Fibroblast of peridontal ligament (primary cell): ENCODE results near the gene GCNT2.
"Not testable (repeated sequence)": the region's sequence is repeated elsewhere in the genome, so short reads cannot be mapped to it uniquely, and the experiment has no call there.

Experiments
- DNase-seq: peaks from one replicate; pipeline ENCODE4 v3.0.0-alpha.2; 2010; ENCODE audit errors: extremely low read depth

The GCNT2 gene

DNA sequence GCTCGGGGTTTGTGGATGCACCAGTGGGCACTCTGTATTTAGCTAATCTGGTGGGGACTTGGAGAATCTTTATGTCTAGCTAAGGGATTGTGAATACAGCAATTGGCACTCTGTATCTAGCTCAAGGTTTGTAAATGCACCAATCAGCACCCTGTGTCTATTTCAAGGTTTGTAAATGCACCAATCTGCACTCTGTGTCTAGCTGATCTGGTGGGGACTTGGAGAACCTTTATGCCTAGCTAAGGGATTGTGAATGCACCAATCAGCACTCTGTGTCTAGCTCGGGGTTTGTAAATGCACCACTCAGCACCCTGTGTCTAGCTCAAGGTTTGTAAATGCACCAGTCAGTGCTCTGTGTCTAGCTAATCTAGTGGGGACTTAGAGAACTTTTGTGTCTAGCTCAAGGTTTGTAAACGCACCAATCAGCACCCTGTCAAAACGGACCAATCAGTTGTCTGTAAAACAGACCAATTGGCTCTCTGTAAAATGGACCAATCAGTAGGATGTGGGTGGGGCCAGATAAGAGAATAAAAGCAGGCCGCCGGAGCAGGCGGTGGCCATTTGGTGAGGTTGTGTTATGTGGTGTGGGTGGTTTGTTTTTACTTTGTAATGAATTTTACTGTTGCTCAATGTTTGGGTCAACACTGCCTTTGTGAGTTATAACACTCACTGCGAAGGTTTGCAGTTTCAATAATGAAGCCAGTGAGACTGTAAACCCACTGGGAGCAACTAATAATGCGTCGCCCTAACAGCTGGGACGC lies 139.5 kb downstream of the GCNT2 start:
- DNase-seq, result not testable (repeated sequence)

DNA sequence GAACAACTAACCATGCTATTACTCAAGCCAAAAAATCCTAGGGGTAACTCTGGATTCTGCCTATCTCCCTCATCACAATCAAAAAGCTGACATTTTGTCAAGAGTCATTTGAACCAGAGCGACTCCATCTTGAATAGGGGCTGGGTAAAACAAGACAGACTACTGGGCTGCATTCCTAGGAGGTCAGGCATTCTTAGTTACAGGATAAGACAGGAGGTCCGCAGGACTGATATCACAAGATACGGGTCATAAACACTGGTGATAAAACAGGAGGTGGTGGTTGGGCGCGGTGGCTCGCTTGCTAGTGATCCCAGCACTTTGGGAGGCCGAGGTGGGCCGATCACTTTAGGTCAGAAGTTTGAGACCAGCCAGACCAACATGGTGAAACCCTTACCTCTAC lies 141.1 kb downstream of the GCNT2 start:
- no peak for DNase-seq

DNA sequence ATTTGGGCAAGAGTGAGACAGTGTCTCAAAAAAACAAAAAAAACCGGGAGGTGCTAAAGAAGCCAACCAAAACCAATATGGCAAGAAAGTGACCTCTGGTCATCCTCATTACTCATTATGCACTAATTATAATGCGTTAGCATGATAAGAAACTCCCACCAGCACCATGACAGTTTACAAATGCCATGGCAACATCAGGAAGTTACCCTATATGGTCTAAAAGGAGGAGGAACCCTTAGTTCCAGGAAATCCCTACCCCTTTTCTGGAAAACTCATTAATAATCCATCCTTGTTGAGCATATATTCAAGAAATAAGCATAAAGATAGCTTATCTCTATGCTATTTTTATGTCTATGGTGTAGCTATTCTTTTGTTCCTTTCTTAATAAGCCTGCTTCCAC lies 141.6 kb downstream of the GCNT2 start:
- DNase-seq, result no peak

DNA sequence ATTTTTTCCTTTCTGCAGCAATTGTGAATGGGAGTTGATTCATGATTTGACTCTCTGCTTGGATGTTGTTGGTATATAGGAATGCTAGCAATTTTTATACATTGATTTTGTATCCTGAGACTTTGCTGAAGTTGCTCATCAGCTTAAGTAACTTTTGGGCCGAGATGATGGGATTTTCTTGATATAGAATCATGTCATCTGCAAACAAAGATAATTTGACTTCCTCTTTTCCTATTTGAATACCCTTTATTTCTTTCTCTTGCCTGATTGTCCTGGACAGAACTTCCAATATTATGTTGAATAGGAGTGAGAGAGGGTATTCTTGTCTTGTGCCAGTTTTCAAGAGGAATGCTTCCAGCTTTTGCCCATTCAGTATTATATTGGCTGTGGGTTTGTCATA lies 144.4 kb downstream of the GCNT2 start:
- DNase-seq, result not testable (repeated sequence)

DNA sequence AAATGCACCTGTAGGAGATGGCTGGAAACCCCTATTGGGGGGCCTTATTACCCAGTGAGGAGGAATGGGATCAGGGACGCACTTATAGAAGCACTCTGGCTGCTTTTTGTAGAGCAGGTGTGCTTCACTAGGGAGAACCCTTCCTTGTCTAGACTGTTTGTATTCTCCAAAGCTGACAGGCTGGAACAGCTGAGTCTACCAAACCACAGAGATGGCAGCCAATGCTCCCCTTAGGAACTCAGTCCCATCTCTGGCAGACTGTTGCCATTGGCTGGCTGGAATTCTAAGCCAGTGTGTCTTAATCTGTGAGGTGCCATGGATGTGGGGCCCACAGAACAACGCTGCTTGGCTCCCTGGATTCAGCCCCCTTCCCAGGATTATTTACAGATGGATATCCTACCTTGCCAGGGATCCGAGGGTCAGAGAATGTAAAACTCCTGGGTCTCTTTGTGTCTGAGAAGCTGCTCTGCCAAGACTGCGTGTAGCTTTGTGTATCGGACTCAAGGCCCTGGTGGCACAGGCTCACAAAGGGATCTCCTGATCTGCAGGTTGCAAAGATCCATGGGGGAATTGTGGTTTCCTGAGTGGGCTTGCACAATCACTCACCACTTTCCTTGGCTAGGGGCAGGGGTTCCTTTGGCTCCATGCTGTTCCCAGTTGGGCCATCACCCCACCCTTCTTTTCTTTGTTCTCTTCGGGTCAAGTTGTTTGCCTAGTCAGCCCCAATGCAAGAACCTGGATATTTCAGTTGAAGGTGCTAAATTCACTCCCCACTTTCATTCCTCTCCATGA lies 147.2 kb downstream of the GCNT2 start:
- DNase-seq, result no peak

DNA sequence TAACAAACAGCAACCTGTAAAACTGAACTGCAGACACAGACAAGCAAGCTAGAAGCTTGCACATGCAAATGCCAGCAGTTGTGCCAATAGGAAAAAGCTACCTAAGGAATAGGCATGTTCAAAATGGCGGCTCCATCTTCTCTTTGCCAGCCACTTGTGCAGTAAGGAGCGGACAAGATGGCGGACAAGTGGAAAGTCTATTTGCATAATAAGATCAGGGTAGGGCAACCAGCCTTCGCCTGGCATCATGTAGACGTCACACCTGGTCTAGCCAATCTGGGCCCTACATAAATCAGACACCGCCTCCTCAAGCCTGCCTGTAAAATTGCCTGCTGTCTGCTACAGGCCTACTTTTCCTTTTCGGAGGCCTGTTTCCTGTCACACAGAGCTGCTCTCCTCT lies 155.3 kb downstream of the GCNT2 start:
- no peak for DNase-seq

DNA sequence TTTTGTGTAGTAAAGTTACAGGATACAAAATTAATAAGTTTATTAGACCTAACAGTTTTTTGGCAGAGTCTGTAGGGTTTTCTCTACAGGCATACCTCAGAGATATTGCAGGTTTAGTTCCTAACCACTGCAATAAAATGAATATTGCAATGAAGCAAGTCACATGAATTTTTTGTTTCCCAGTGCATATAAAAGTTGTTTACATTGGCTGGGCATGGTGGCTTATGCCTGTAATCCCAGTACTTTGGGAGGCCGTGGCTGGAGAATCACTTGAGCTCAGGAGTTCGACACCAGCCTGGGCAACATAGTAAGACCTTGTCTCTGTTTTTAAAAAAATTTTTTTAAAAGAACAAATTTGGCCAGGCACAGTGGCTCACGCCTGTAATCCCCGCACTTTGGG lies 157.3 kb downstream of the GCNT2 start:
- no peak for DNase-seq
